H54 (cell line): ENCODE data around the gene ERC2.

Source experiments
- DNase-seq: peaks from one replicate; pipeline ENCODE4 v3.0.0; 2011; ENCODE audit warnings: low spot score, mixed read lengths; ENCODE audit not compliant: insufficient read length
- FAIRE-seq: peaks from 3 replicates; lab custom pipeline; 2011; peaks lifted over from hg19 to GRCh38; lab: Jason Lieb, UNC
- POLR2A ChIP-seq: IDR thresholded peaks from 2 replicates; pipeline ENCODE4 v1.6.1; 2011; ENCODE audit warnings: low read depth, mild to moderate bottlenecking, low read length

Gene ERC2

GRCh38 chr3:56459104-56459496 lies 9.2 kb downstream of the ERC2 start:
- FAIRE-seq (no peak), DNase-seq (no peak)
- no peak for TF ChIP-seq POLR2A

- no peak for DNase-seq
- TF ChIP-seq POLR2A: no peak
- no peak for FAIRE-seq
Measured at GRCh38 chr3:56458496-56459103, 9.7 kb downstream of the ERC2 start.

- FAIRE-seq (no peak), DNase-seq (no peak)
- no peak for TF ChIP-seq POLR2A
Measured at GRCh38 chr3:56456117-56456516, 12.2 kb downstream of the ERC2 start.

- TF ChIP-seq POLR2A: no peak
- no peak for FAIRE-seq
- no peak for DNase-seq
Measured at GRCh38 chr3:56453011-56453410, 15.3 kb downstream of the ERC2 start.

DNA sequence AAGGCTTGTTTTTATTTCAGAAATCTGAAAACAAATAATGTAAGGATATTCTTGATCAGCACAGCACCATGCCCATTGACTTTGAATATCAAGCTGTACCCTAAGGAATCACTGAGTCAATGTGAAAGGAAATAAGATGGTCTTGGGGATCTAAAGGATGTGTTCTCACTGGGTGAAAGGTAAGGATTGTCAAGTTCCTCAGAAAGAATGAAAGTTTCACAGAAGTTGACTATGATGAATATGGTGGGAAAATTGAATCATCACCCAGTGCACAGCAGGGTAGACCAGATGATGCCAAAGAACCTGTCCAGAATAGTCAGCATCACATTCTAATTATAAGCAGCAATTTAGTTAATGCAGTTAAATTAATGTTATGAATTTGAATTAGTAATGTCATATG lies 16.2 kb downstream of the ERC2 start:
- DNase-seq: no peak
- no peak for TF ChIP-seq POLR2A
- FAIRE-seq: no peak

DNA sequence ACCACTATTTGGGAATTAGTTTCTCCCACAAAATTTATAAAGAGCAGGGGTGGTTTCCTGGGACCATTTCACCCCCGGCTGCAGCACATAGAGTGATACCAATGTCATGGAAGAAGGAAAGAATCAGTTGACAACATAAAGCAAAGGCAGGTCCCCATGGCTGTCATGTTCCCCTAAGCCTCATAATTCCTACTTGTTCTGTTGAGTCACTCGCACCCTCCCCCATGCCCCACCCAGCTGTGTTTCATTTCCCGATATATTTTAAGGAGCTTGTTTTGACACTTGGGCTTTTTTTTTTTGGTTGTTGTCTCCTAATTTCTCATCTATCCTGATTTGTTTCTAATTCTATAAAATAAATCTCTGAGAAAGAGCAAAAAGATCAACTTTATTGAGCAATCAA lies 24.9 kb downstream of the ERC2 start:
- no peak for TF ChIP-seq POLR2A
- FAIRE-seq (no peak), DNase-seq (no peak)

- no peak for TF ChIP-seq POLR2A
- FAIRE-seq: no peak
- DNase-seq: no peak
Measured at GRCh38 chr3:56428667-56429066, 39.6 kb downstream of the ERC2 start.

DNA sequence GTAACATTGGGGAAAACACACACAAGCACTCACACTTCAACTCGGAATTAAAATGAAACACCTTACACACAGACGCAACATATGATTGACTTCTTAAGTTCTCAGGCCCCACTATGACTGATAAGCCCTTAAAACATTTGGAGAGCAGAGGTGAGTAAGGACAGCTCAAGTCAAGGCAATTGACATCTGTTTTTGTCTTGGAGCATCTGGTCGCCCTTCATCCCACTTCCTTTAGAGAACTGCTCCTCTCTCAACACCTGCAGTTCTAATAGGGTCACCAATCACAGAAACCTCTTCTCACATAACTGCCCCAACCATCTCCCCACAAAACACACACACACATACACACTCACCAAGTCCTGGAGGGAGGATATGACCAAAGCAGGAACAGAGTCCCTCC lies 43.4 kb downstream of the ERC2 start:
- DNase-seq: no peak
- TF ChIP-seq POLR2A: no peak
- FAIRE-seq: no peak

DNA sequence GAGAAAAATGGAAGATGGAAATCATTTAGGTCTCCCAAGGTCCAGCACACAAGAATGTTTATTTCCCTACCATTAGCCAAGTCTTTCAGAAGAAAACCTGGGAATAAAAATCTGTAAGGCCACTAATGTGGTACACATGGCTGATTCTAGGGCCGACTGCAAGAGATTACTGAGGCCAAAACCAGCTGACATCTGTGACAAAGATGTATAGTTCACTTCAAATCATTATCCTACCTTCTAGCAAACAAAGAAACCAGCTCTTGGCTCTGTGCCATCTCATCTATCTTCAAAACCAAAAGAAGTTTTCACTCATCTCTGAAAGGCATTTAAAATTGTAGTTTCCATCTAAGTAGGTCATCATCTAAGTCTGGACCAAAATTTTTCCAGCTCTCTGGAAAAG lies 43.9 kb downstream of the ERC2 start:
- no peak for TF ChIP-seq POLR2A
- FAIRE-seq (no peak), DNase-seq (no peak)

DNA sequence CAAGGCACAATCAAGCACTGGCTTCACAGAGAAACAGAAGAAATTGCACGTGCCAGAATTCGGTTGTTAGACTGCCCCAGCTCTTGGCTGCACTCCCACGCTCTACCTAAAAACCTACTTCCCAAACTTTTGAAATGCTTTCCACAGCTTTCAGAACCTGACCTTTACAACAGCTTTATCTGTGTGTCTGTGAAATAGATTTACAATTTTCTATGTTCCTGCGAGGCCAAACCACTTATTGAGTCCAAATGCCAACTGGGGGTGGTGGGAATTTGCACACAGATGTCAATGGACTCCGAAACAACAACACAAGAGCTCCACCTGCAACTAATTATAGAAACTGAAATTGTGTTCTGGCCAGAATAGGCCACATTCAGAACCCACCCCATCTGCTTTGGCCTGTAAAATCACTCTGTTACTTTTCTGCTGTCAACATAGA lies 44.6 kb downstream of the ERC2 start:
- TF ChIP-seq POLR2A: no peak
- FAIRE-seq: no peak
- no peak for DNase-seq

GRCh38 chr3:56422316-56422715 lies 46.0 kb downstream of the ERC2 start:
- no peak for FAIRE-seq
- TF ChIP-seq POLR2A: no peak
- no peak for DNase-seq

DNA sequence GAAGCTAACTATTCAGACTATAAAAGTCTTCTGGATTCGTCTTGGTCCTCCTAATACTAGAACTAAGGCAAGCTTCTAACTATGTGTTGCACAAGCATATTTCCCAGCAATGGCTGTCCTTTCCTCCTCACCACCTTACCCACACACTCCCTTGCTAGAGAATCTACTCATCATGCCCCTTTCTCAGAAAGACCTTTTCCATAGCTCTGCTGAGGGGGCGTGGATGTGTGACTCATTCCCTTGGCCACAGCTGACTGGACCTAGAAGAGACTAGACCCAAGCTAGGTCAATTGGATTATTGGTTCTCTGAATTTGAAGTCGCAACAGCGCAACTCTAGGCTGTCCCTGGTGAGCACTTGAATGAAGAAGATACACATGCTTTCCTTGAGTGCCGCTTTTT lies 47.1 kb downstream of the ERC2 start:
- no peak for FAIRE-seq
- no peak for DNase-seq
- TF ChIP-seq POLR2A: no peak

DNA sequence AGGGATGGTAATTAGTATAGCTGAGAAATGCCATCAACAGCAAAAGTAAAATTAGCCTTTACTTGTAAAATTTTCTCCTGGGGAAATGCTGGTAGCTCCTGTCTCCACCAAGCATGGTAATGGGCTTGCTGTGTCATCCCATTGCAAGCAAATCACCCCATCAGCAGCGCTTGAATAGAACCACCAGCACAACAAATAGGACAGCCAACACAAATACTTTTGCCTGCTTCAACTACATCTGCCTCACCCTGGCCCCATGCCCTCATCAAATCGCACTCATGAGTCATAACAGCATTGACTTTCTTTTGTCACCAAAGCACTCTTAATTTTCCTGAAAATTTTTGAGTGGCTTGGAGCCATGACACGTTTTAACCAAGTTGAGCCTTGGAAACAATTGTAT lies 52.6 kb downstream of the ERC2 start:
- DNase-seq: no peak
- FAIRE-seq: no peak
- TF ChIP-seq POLR2A: no peak

DNA sequence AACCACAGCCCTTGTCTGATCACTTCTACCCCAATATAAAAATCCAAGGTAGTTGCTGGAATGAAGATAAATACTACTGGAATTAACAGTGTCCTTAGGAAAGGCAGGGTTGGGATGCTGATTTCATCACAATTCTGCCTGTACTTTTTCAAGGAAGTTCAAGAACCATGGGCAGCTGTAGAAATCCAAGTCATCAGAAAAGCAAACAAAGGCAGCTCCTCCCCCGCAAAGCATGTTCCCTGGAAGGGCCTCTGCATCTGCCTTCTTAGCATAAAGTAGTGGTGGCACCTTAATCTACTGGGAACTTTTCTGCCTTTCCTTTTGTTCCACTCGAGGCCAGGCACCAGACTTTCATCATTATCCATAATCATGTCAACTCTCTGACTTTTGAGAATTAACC lies 54.4 kb downstream of the ERC2 start:
- FAIRE-seq: no peak
- TF ChIP-seq POLR2A: no peak
- no peak for DNase-seq

GRCh38 chr3:56411166-56411565 lies 57.1 kb downstream of the ERC2 start:
- no peak for TF ChIP-seq POLR2A
- DNase-seq (no peak), FAIRE-seq (no peak)
